Stimulated activated CD8-positive, alpha-beta memory T cell treated with anti-CD3 and anti-CD28 coated beads, Interleukin-7, amount 100 ng/mL, for 24 hours (primary cell): Measurements from ENCODE around the gene ZBTB6.

Experiments
- DNase-seq: peaks from one replicate; pipeline ENCODE4 v3.0.0-alpha.2; 2020; ENCODE audit warnings: low read depth

Gene ZBTB6

GRCh38 chr9:122912964-122913673 lies at the start of gene ZBTB6:
Gene ZBTB6, minus strand, starts transcription at chr9:122913323. Its CDS starts 1,251 bp downstream, at chr9:122912072.
- DNase-seq: peak; percentile 30

GRCh38 chr9:122961139-122961538 lies 48.0 kb upstream of the ZBTB6 start:
- DNase-seq: no peak

GRCh38 chr9:122955961-122956360 lies 42.8 kb upstream of the ZBTB6 start:
- no peak for DNase-seq

GRCh38 chr9:122954253-122954691 lies 41.1 kb upstream of the ZBTB6 start:
- DNase-seq: no peak

- DNase-seq: no peak
These were observed 37.9 kb upstream of the ZBTB6 start for GRCh38 chr9:122951056-122951455.

GRCh38 chr9:122950263-122950662 lies 37.1 kb upstream of the ZBTB6 start:
- no peak for DNase-seq

- no peak for DNase-seq
These were observed 36.6 kb upstream of the ZBTB6 start for GRCh38 chr9:122949696-122950095.

GRCh38 chr9:122948313-122948712 lies 35.2 kb upstream of the ZBTB6 start:
- no peak for DNase-seq

- DNase-seq: no peak
These were observed 33.4 kb upstream of the ZBTB6 start for GRCh38 chr9:122946461-122947005.

- DNase-seq: no peak
These were observed 32.1 kb upstream of the ZBTB6 start for GRCh38 chr9:122944960-122945888.

- no peak for DNase-seq
These were observed 28.6 kb upstream of the ZBTB6 start for GRCh38 chr9:122941582-122942234.

- DNase-seq: peak; percentile 98
These were observed 27.8 kb upstream of the ZBTB6 start, which contains the start of gene RABGAP1 for GRCh38 chr9:122940749-122941581. Gene RABGAP1, plus strand, starts transcription at chr9:122941020. Its CDS starts 16,040 bp downstream, at chr9:122957060.

- no peak for DNase-seq
These were observed 27.3 kb upstream of the ZBTB6 start for GRCh38 chr9:122940454-122940748.

GRCh38 chr9:122939601-122940000 lies 26.5 kb upstream of the ZBTB6 start:
- no peak for DNase-seq

GRCh38 chr9:122936883-122937282 lies 23.8 kb upstream of the ZBTB6 start:
- DNase-seq: no peak

- DNase-seq: no peak
These were observed 23.3 kb upstream of the ZBTB6 start for GRCh38 chr9:122936464-122936863.

GRCh38 chr9:122931226-122932121 lies 18.4 kb upstream of the ZBTB6 start, which contains the start of gene ZBTB26:
Gene ZBTB26, minus strand, starts transcription at chr9:122931512. Its CDS starts 11,578 bp downstream, at chr9:122919934.
- DNase-seq: peak; percentile 76

GRCh38 chr9:122930541-122931225 lies 17.6 kb upstream of the ZBTB6 start:
- DNase-seq: no peak

GRCh38 chr9:122929796-122930354 lies 16.8 kb upstream of the ZBTB6 start:
- DNase-seq: no peak
